H1 (cell line): ENCODE results near the gene DTL. TPM values are rescaled to one million over a fixed set of nuclear protein-coding genes. Genes with fewer than 3 reads are reported as not detected.

Source experiments
- ATF2 ChIP-seq: IDR thresholded peaks from 2 replicates; pipeline ENCODE4 v1.6.1; 2012; ENCODE audit warnings: low read length, inconsistent platforms
- CBX8 ChIP-seq: fragments of 300-800, 300-1000 bp; sonication (generic); IDR thresholded peaks from 2 replicates; pipeline ENCODE4 v1.7.1; 2016; ENCODE audit warnings: low read depth, low read length, borderline replicate concordance
- GABPA ChIP-seq: IDR thresholded peaks from 2 replicates; pipeline ENCODE4 v1.6.1; 2011; ENCODE audit warnings: mild to moderate bottlenecking, low read length, moderate library complexity, borderline replicate concordance; ENCODE audit not compliant: insufficient read depth
- SP1 ChIP-seq: IDR thresholded peaks from 2 replicates; pipeline ENCODE4 v1.6.1; 2011; ENCODE audit warnings: low read depth, low read length
- TCF12 ChIP-seq: IDR thresholded peaks from 2 replicates; pipeline ENCODE4 v1.6.1; 2011; ENCODE audit warnings: low read depth, mild to moderate bottlenecking, low read length
- USF2 ChIP-seq: IDR thresholded peaks from 2 replicates; pipeline ENCODE4 v1.6.1; 2011; ENCODE audit warnings: low read length, improper control_type of control experiment
- YY1 ChIP-seq: IDR thresholded peaks from 2 replicates; pipeline ENCODE4 v1.6.1; 2011; ENCODE audit warnings: low read depth, mild to moderate bottlenecking, low read length
- polyA plus RNA-seq, 7 experiments: library from polyadenylated mRNA; depleted of rRNA in 3 of 7; stranded (reverse) in 5 of 7; unstranded in 2 of 7; fragments of >200 nt in 5 of 7; fragments of 200-250 nt in 2 of 7; gene quantifications; 1 replicate in 5 of 7; 2 replicates in 1 of 7; 4 replicates in 1 of 7; pipeline versions ENCODE4 v1.2.1 to v1.2.3, GENCODE V29; 2011 to 2013; ENCODE audit warnings: missing spikeins in 2 of 7, mixed read lengths in 2 of 7
- total RNA-seq: library from RNA; stranded (reverse); fragmentation: NEBNext Ultra II Directional; extraction: Animal tissue kit (Norgen Biotek cat#: 25700); gene quantifications from 2 replicates; pipeline ENCODE4 v1.2.1, GENCODE V29; 2021

The DTL gene
- total and polyA plus RNA-seq, 2 of the 8 experiments (the other 6 are each of a cell fraction or from before 2014, with no cell fraction given): 36.0 to 46.9 TPM

GRCh38 chr1:212020975-212021374 is 14.6 kb upstream of the DTL start (continued):
- TF ChIP-seq TCF12 (no peak), YY1 (no peak), GABPA (no peak), USF2 (no peak), SP1 (no peak), CBX8 (no peak), ATF2 (no peak)
